ENCODE data around the gene SEMA5B.
A peak's percentile ranks its signal among the peaks of the same experiment; 100 is the strongest.

The SEMA5B gene

DNA sequence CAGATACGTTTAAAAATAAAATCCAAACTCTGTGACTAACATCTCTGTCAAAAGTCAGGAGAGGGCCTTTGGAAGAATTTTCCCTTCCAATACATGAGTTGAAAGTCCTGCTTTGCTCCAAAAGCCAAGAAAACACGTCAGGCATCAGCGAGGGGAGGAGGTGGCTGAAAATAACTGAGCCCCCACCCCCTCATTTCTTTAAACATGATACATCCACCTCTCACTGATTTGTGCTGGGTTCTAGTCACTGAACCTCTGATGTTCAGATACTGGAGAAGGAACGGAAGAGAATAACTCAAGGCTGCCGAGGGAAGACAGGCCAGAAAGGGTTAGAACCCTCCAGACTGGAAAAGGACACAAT, 9.4 kb upstream of the SEMA5B start:
- no peak overlapping the region for H2BK5ac ChIP-seq (ENCODE audit: low read depth, low read length, poor library complexity)
- H4K91ac ChIP-seq (ENCODE audit: low read depth, low read length): no peak overlapping the region
- H3K4me3 ChIP-seq (ENCODE audit: low read depth, low read length): no peak overlapping the region
- no peaks in the 10 kb centered on the region for H3K27me3 ChIP-seq (ENCODE audit: insufficient read depth, low read length)
- H2BK120ac ChIP-seq (ENCODE audit: insufficient read depth, low read length, poor library complexity): no peak overlapping the region
- no peak overlapping the region for H2AK5ac ChIP-seq (ENCODE audit: low read length)
- no peak overlapping the region for H4K8ac ChIP-seq (ENCODE audit: low read depth, low read length)
- H2AFZ ChIP-seq (ENCODE audit: insufficient read depth, low read length, poor library complexity): no peak overlapping the region
- no peak overlapping the region for H4K12ac ChIP-seq (ENCODE audit: low read depth, low read length)
- H2BK12ac ChIP-seq (ENCODE audit: low read length): no peak overlapping the region
- H3K79me2 ChIP-seq (ENCODE audit: control insufficient read depth, insufficient read depth, low read length, poor library complexity): no peaks in the 10 kb centered on the region
- WGBS (ENCODE audit: extremely low coverage, insufficient coverage, insufficient read length): no CpG with 5 or more reads among the region's 5 CpGs
- H3K4ac ChIP-seq (ENCODE audit: low read depth, low read length): no peak overlapping the region
- peaks cover 5 to 7% of the 10 kb centered on the region in 2 experiments for H3K4me1 ChIP-seq (ENCODE audit: control insufficient read depth in 1 of 2, insufficient read depth in 2 of 2, low read length in 2 of 2)
- DNase-seq: no peak
- no peaks in the 10 kb centered on the region for H3K9me3 ChIP-seq (ENCODE audit: insufficient read depth, low read depth, low read length)
- no peaks in the 10 kb centered on the region for H3K36me3 ChIP-seq (ENCODE audit: control insufficient read depth in 1 of 2, insufficient read depth in 2 of 2, low read length in 2 of 2)
- no peak overlapping the region for H3K23ac ChIP-seq (ENCODE audit: low read length)
- no peak overlapping the region for H3K14ac ChIP-seq (ENCODE audit: low read length)
- H3K4me2 ChIP-seq (ENCODE audit: low read length): no peak overlapping the region
- peaks cover 11% of the 10 kb centered on the region for H3K79me1 ChIP-seq (ENCODE audit: low read length)
- H3K18ac ChIP-seq (ENCODE audit: low read length): no peak overlapping the region
- no peak overlapping the region for H3K27ac ChIP-seq (ENCODE audit: low read depth, low read length)
- no peak overlapping the region for H3K9ac ChIP-seq (ENCODE audit: low read length)

DNA sequence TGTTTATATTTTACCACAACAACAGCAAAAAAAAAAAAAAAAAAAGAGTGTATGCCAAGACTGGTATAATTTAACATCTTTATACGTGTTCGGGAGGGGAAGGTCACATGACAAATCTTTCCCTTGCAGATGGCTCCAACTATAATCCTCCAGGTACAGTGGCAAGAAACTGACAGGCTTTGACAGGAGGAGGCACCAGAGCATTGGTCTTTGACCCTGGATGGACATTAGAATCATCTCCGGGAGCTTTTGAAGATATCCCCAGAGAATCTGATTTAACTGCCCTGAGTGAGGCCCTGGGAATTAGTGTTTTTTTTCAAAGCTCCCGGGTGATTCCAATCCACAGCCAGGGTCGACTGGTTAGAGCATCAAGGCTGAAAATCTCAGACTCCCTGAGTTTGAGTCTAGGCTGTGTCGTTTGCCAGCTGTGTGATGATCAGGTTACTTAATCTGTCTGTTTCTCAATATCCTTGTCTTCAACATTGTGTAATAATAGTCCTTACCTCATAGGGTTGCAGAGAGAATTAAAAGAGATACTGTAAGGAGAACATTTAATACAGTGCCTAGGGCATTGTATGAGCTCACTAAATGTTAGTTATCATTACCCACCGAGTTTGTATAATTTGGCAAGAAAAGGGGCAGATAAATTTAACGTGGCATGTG, 8.9 kb upstream of the SEMA5B start:
- Histone ChIP-seq H3K4me2 (ENCODE audit: low read length) (no peak overlapping the region), H2AFZ (ENCODE audit: insufficient read depth, low read length, poor library complexity) (no peak overlapping the region), H3K23ac (ENCODE audit: low read length) (no peak overlapping the region), H3K4ac (ENCODE audit: low read depth, low read length) (no peak overlapping the region), H3K79me2 (ENCODE audit: control insufficient read depth, insufficient read depth, low read length, poor library complexity) (no peaks in the 10 kb centered on the region), H3K4me1 (ENCODE audit: control insufficient read depth in 1 of 2, insufficient read depth in 2 of 2, low read length in 2 of 2) (peaks cover 5 to 7% of the 10 kb centered on the region in 2 experiments), H3K79me1 (ENCODE audit: low read length) (peaks cover 10% of the 10 kb centered on the region), H3K4me3 (ENCODE audit: low read depth, low read length) (no peak overlapping the region), H2AK5ac (ENCODE audit: low read length) (no peak overlapping the region), H2BK120ac (ENCODE audit: insufficient read depth, low read length, poor library complexity) (no peak overlapping the region), H4K12ac (ENCODE audit: low read depth, low read length) (no peak overlapping the region), H3K9ac (ENCODE audit: low read length) (no peak overlapping the region), H2BK12ac (ENCODE audit: low read length) (no peak overlapping the region), H4K8ac (ENCODE audit: low read depth, low read length) (no peak overlapping the region), H2BK5ac (ENCODE audit: low read depth, low read length, poor library complexity) (no peak overlapping the region), H3K9me3 (ENCODE audit: insufficient read depth, low read depth, low read length) (no peaks in the 10 kb centered on the region), H3K36me3 (ENCODE audit: control insufficient read depth in 1 of 2, insufficient read depth in 2 of 2, low read length in 2 of 2) (no peaks in the 10 kb centered on the region), H3K27ac (ENCODE audit: low read depth, low read length) (no peak overlapping the region), H3K27me3 (ENCODE audit: insufficient read depth, low read length) (no peaks in the 10 kb centered on the region), H3K18ac (ENCODE audit: low read length) (no peak overlapping the region), H4K91ac (ENCODE audit: low read depth, low read length) (no peak overlapping the region), H3K14ac (ENCODE audit: low read length) (no peak overlapping the region)
- no CpG with 5 or more reads among the region's 8 CpGs for WGBS (ENCODE audit: extremely low coverage, insufficient coverage, insufficient read length)
- DNase-seq: peak in 1 of 2 donors; percentile 80

DNA sequence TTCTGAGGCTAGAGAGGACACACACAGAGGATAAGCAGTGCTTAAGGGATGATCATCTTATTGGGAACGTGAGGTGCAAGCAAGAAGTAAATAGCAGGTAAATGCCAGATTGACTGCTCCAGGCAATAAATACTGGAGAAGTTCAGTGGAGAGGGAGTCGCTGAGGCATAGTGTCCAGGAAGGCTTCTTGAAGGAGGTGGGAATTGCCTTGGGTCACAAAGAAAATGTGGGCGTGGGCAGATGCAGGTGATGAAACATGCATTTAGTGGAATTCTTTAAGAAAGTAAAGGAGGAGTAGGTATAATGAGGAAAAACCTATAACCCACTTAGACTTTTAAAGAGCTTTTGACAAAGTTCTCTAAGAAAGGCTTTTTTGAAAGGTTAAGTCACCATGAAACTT, 7.4 kb upstream of the SEMA5B start:
- Histone ChIP-seq H3K4ac (ENCODE audit: low read depth, low read length) (no peak overlapping the region), H4K91ac (ENCODE audit: low read depth, low read length) (no peak overlapping the region), H2BK120ac (ENCODE audit: insufficient read depth, low read length, poor library complexity) (no peak overlapping the region), H2BK12ac (ENCODE audit: low read length) (no peak overlapping the region), H4K12ac (ENCODE audit: low read depth, low read length) (no peak overlapping the region), H3K36me3 (ENCODE audit: control insufficient read depth in 1 of 2, insufficient read depth in 2 of 2, low read length in 2 of 2) (no peaks in the 10 kb centered on the region), H2AK5ac (ENCODE audit: low read length) (no peak overlapping the region), H4K8ac (ENCODE audit: low read depth, low read length) (no peak overlapping the region), H3K79me1 (ENCODE audit: low read length) (peaks cover 10% of the 10 kb centered on the region), H3K79me2 (ENCODE audit: control insufficient read depth, insufficient read depth, low read length, poor library complexity) (no peaks in the 10 kb centered on the region), H3K9ac (ENCODE audit: low read length) (no peak overlapping the region), H3K23ac (ENCODE audit: low read length) (no peak overlapping the region), H3K4me3 (ENCODE audit: low read depth, low read length) (no peak overlapping the region), H3K27me3 (ENCODE audit: insufficient read depth, low read length) (no peaks in the 10 kb centered on the region), H3K4me1 (ENCODE audit: control insufficient read depth in 1 of 2, insufficient read depth in 2 of 2, low read length in 2 of 2) (peaks cover 5 to 7% of the 10 kb centered on the region in 2 experiments), H3K9me3 (ENCODE audit: insufficient read depth, low read depth, low read length) (no peaks in the 10 kb centered on the region), H3K14ac (ENCODE audit: low read length) (no peak overlapping the region), H3K27ac (ENCODE audit: low read depth, low read length) (no peak overlapping the region), H3K4me2 (ENCODE audit: low read length) (no peak overlapping the region), H3K18ac (ENCODE audit: low read length) (no peak overlapping the region), H2AFZ (ENCODE audit: insufficient read depth, low read length, poor library complexity) (no peak overlapping the region), H2BK5ac (ENCODE audit: low read depth, low read length, poor library complexity) (no peak overlapping the region)
- no CpG with 5 or more reads among the region's 3 CpGs for WGBS (ENCODE audit: extremely low coverage, insufficient coverage, insufficient read length)
- DNase-seq: peak; percentile 76 to 86

DNA sequence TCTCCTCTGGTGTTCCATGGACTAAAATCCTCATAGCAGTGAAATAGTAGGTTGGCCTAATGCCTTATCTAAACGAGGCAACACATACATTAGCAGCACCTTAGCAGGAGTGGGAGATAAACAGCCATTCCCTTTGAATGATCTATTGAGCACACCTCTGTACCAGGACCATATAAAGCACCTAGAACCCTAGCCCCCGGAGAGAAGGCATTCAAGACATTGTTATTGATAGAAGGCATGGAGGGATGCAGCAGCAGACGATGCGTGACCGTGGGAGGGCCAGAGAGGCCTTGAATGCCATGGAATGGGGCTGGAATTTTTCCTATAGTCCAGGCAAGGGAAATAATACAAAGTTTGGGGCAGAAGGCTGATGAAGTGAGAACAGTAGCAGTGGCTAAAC, 6.6 kb upstream of the SEMA5B start:
- Histone ChIP-seq H4K12ac (ENCODE audit: low read depth, low read length) (no peak overlapping the region), H2BK5ac (ENCODE audit: low read depth, low read length, poor library complexity) (no peak overlapping the region), H3K79me2 (ENCODE audit: control insufficient read depth, insufficient read depth, low read length, poor library complexity) (no peaks in the 10 kb centered on the region), H2BK120ac (ENCODE audit: insufficient read depth, low read length, poor library complexity) (no peak overlapping the region), H2AK5ac (ENCODE audit: low read length) (no peak overlapping the region), H2AFZ (ENCODE audit: insufficient read depth, low read length, poor library complexity) (no peak overlapping the region), H3K27me3 (ENCODE audit: insufficient read depth, low read length) (no peaks in the 10 kb centered on the region), H3K23ac (ENCODE audit: low read length) (no peak overlapping the region), H3K36me3 (ENCODE audit: control insufficient read depth in 1 of 2, insufficient read depth in 2 of 2, low read length in 2 of 2) (no peaks in the 10 kb centered on the region), H3K4me3 (ENCODE audit: low read depth, low read length) (no peak overlapping the region), H3K18ac (ENCODE audit: low read length) (no peak overlapping the region), H3K4me1 (ENCODE audit: control insufficient read depth in 1 of 2, insufficient read depth in 2 of 2, low read length in 2 of 2) (peaks cover under 1 to 5% of the 10 kb centered on the region in 2 experiments), H3K9ac (ENCODE audit: low read length) (no peak overlapping the region), H4K91ac (ENCODE audit: low read depth, low read length) (no peak overlapping the region), H2BK12ac (ENCODE audit: low read length) (no peak overlapping the region), H3K9me3 (ENCODE audit: insufficient read depth, low read depth, low read length) (no peaks in the 10 kb centered on the region), H3K14ac (ENCODE audit: low read length) (no peak overlapping the region), H4K8ac (ENCODE audit: low read depth, low read length) (no peak overlapping the region), H3K79me1 (ENCODE audit: low read length) (peaks cover 4% of the 10 kb centered on the region), H3K27ac (ENCODE audit: low read depth, low read length) (no peak overlapping the region), H3K4ac (ENCODE audit: low read depth, low read length) (no peak overlapping the region), H3K4me2 (ENCODE audit: low read length) (no peak overlapping the region)
- DNase-seq: no peak
- WGBS (ENCODE audit: extremely low coverage, insufficient coverage, insufficient read length): no CpG with 5 or more reads among the region's 5 CpGs
